ENCODE data around the gene EGFL7.

- TF ChIP-seq STAT1 (conservative IDR thresholded peaks at IDR 0.05) = no peak
- TF ChIP-seq RBBP5 (conservative IDR thresholded peaks at IDR 0.05) = no peak
- TF ChIP-seq MEF2B (IDR thresholded peaks at IDR 0.05; ENCODE audit: partially characterized antibody, poor library complexity, severe bottlenecking) = no peak
- TF ChIP-seq, protein P1, sequence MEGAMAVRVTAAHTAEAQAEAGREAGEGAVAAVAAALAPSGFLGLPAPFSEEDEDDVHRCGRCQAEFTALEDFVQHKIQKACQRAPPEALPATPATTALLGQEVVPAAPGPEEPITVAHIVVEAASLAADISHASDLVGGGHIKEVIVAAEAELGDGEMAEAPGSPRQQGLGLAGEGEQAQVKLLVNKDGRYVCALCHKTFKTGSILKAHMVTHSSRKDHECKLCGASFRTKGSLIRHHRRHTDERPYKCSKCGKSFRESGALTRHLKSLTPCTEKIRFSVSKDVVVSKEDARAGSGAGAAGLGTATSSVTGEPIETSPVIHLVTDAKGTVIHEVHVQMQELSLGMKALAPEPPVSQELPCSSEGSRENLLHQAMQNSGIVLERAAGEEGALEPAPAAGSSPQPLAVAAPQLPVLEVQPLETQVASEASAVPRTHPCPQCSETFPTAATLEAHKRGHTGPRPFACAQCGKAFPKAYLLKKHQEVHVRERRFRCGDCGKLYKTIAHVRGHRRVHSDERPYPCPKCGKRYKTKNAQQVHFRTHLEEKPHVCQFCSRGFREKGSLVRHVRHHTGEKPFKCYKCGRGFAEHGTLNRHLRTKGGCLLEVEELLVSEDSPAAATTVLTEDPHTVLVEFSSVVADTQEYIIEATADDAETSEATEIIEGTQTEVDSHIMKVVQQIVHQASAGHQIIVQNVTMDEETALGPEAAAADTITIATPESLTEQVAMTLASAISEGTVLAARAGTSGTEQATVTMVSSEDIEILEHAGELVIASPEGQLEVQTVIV (IDR thresholded peaks at IDR 0.05; ENCODE audit: borderline replicate concordance, partially characterized antibody) = no peak
- TF ChIP-seq ATF3 (IDR thresholded peaks at IDR 0.05; ENCODE audit: borderline replicate concordance, extremely low read depth, low read depth, low read length) = no peak
- TF ChIP-seq HDGF (IDR thresholded peaks at IDR 0.05) = no peak
Observed at GRCh38 chr9:136686794-136687711, 24.3 kb downstream of the EGFL7 start, which contains the start of gene AGPAT2.

All from GM12878 (cell line).